CD4-positive, alpha-beta T cell (primary cell): Measurements from ENCODE around the gene C1QTNF6. TPM values are rescaled to one million over a fixed set of nuclear protein-coding genes. Genes with fewer than 3 reads are reported as not detected.
A peak's percentile ranks its signal among the peaks of the same experiment; 100 is the strongest.

Experiments used
- ATAC-seq: fragments of 200-7000 bp; cut with Tn5 transposase; one replicate; pipeline ENCODE4 v1.10.0; 2022; ENCODE audit warnings: mild to moderate bottlenecking; ENCODE audit not compliant: poor library complexity
- CTCF ChIA-PET: fragments of 350-600 bp; sonication (Branson Sonifier 250); formaldehyde crosslinking; loops from one replicate; lab custom pipeline; 2021; ENCODE audit warnings: antibody characterized with exemption, inconsistent platforms; lab: Charles Lee
- POLR2A ChIA-PET: fragments of 350-600 bp; sonication (Branson Sonifier 250); formaldehyde crosslinking; loops from one replicate; lab custom pipeline; 2021; ENCODE audit warnings: antibody characterized with exemption, inconsistent platforms; lab: Charles Lee
- DNase-seq, 14 experiments: peaks; one replicate each; pipeline ENCODE4 v3.0.0-alpha.2; 2013 to 2020; ENCODE audit warnings: mixed read lengths in 2 of 14
- H3K27ac ChIP-seq, 2 donors: one replicate each; pipeline versions ENCODE4 v1.5.1 to v1.7.0; 2013; ENCODE audit warnings: low read length in 2 of 2, low read depth in 1 of 2, mild to moderate bottlenecking in 1 of 2
- H3K27me3 ChIP-seq, 2 experiments: 1 replicate in 1 of 2; 2 replicates in 1 of 2; pipeline versions ENCODE4 v1.6.1 to v1.7.0; 2013; ENCODE audit warnings: low read length in 2 of 2, control low read depth in 1 of 2, mild to moderate bottlenecking in 1 of 2, moderate library complexity in 1 of 2; ENCODE audit not compliant: insufficient read depth in 2 of 2, control insufficient read depth in 1 of 2
- H3K36me3 ChIP-seq: one replicate; pipeline ENCODE4 v1.6.1; 2013; ENCODE audit warnings: low read length, control low read depth; ENCODE audit not compliant: insufficient read depth
- H3K4me1 ChIP-seq: one replicate; pipeline ENCODE4 v1.6.1; 2013; ENCODE audit warnings: low read length, control low read depth; ENCODE audit not compliant: insufficient read depth
- H3K4me3 ChIP-seq: one replicate; pipeline ENCODE4 v1.5.1; 2013; ENCODE audit warnings: mild to moderate bottlenecking, low read length, moderate library complexity
- H3K9me3 ChIP-seq, 2 experiments: 1 replicate in 1 of 2; 2 replicates in 1 of 2; pipeline versions ENCODE4 v1.6.1 to v1.7.0; 2013; ENCODE audit warnings: low read length in 2 of 2, mild to moderate bottlenecking in 2 of 2, control low read depth in 1 of 2, moderate library complexity in 1 of 2; ENCODE audit not compliant: control insufficient read depth in 1 of 2, insufficient read depth in 1 of 2
- H3K27ac Mint-ChIP-seq: one replicate; pipeline ENCODE4 v1.8.0; 2020; ENCODE audit warnings: mixed read lengths
- H3K27me3 Mint-ChIP-seq: one replicate; pipeline ENCODE4 v1.8.0; 2021; ENCODE audit warnings: mixed read lengths
- H3K36me3 Mint-ChIP-seq: one replicate; pipeline ENCODE4 v1.8.0; 2021; ENCODE audit warnings: low read depth, mixed read lengths
- H3K4me1 Mint-ChIP-seq: one replicate; pipeline ENCODE4 v1.8.0; 2021; ENCODE audit warnings: low read depth, mixed read lengths
- H3K4me3 Mint-ChIP-seq: one replicate; pipeline ENCODE4 v1.8.0; 2020; ENCODE audit warnings: mild to moderate bottlenecking, mixed read lengths
- H3K9me3 Mint-ChIP-seq: one replicate; pipeline ENCODE4 v1.8.0; 2020; ENCODE audit warnings: mixed read lengths
- CTCF ChIP-seq: fragments of 200-600 bp; IDR thresholded peaks from one replicate; pipeline ENCODE4 v1.8.0; 2022; ENCODE audit warnings: antibody characterized with exemption, mild to moderate bottlenecking
- intact Hi-C, 2 experiments: fragments of 100-400 bp; cut with DNase I in 1 of 2; cut with micrococcal nuclease in 1 of 2; formaldehyde crosslinking; loops; one replicate each; pipeline versions ENCODE4 v1.15.1 to v1.9.0; 2023 to 2025; cut with DNase I, micrococcal nuclease
- total RNA-seq, 174 experiments: library from RNA in 2 of 174; stranded (reverse) in 2 of 174; gene quantifications; one replicate each; pipeline ENCODE4 v1.2.3 and lab custom pipeline; 2021 to 2026

Gene C1QTNF6
- total RNA-seq, 2 experiments from 2014 or later: 11.9 to 12.1 TPM

- DNase-seq (no peak), ATAC-seq (no peak)
- TF ChIP-seq CTCF: no peak
- CTCF ChIA-PET: interaction anchor here (1.4 kb wide), 1 partner anchor 9 kb away, joined by 3 read pairs; no protein-coding TSS in a partner anchor
- peaks cover 35% of the 10 kb centered on the region for H3K4me1 ChIP-seq
- Mint-ChIP-seq H3K36me3 (peaks cover 70% of the 10 kb centered on the region), H3K27me3 (no peaks in the 10 kb centered on the region), H3K4me1 (peaks cover 4% of the 10 kb centered on the region), H3K9me3 (no peaks in the 10 kb centered on the region), H3K4me3 (no peak overlapping the region), H3K27ac (no peak overlapping the region)
- no peaks in the 10 kb centered on the region for H3K9me3 ChIP-seq
- no peak overlapping the region for H3K4me3 ChIP-seq
- H3K27me3 ChIP-seq: no peaks in the 10 kb centered on the region
- POLR2A ChIA-PET: interaction anchor here (1.0 to 1.7 kb wide), 3 partner anchors 10 to 60 kb away, joined by 4 to 5 read pairs (median 4); partner anchors contain the start of gene IL2RB
- H3K36me3 ChIP-seq: peaks cover 93% of the 10 kb centered on the region
- H3K27ac ChIP-seq: peak overlapping the region in 1 of 2 donors; percentile 42
- intact Hi-C loops: no loop called here
Measured at GRCh38 chr22:37139762-37140161, 48.3 kb downstream of the C1QTNF6 start.

GRCh38 chr22:37138849-37139561, 49.0 kb downstream of the C1QTNF6 start:
- POLR2A ChIA-PET: interaction anchor here (1.0 kb wide), 2 partner anchors 11 to 17 kb away, joined by 4 read pairs; partner anchors contain the start of gene IL2RB
- TF ChIP-seq CTCF: no peak
- Mint-ChIP-seq H3K4me3 (no peak overlapping the region), H3K27me3 (no peaks in the 10 kb centered on the region), H3K4me1 (no peaks in the 10 kb centered on the region), H3K9me3 (no peaks in the 10 kb centered on the region), H3K27ac (peak overlapping the region; percentile 45), H3K36me3 (peaks cover 71% of the 10 kb centered on the region)
- peaks cover 97% of the 10 kb centered on the region for H3K36me3 ChIP-seq
- intact Hi-C loops: no loop called here
- H3K27ac ChIP-seq: peak overlapping the region in 1 of 2 donors; percentile 42
- ATAC-seq: no peak
- DNase-seq: no peak
- H3K9me3 ChIP-seq: no peaks in the 10 kb centered on the region
- H3K4me1 ChIP-seq: peaks cover 30% of the 10 kb centered on the region
- CTCF ChIA-PET: no interaction called here
- no peaks in the 10 kb centered on the region for H3K27me3 ChIP-seq
- no peak overlapping the region for H3K4me3 ChIP-seq

GRCh38 chr22:37137903-37138665, 50.0 kb downstream of the C1QTNF6 start:
- no peak overlapping the region for H3K4me3 Mint-ChIP-seq
- CTCF ChIA-PET: no interaction called here
- Histone ChIP-seq H3K9me3 (no peaks in the 10 kb centered on the region), H3K27ac (no peak overlapping the region), H3K36me3 (peaks cover 97% of the 10 kb centered on the region), H3K4me1 (peaks cover 25% of the 10 kb centered on the region), H3K4me3 (no peak overlapping the region), H3K27me3 (no peaks in the 10 kb centered on the region)
- H3K27me3 Mint-ChIP-seq: no peaks in the 10 kb centered on the region
- DNase-seq (no peak), ATAC-seq (no peak)
- H3K27ac Mint-ChIP-seq: peak overlapping the region; percentile 45
- TF ChIP-seq CTCF: no peak
- H3K4me1 Mint-ChIP-seq: no peaks in the 10 kb centered on the region
- POLR2A ChIA-PET: no interaction called here
- no peaks in the 10 kb centered on the region for H3K9me3 Mint-ChIP-seq
- intact Hi-C loops: no loop called here
- peaks cover 71% of the 10 kb centered on the region for H3K36me3 Mint-ChIP-seq
